Hepatocyte (in vitro differentiated cells): ENCODE data around the gene CCDC192. TPM values are rescaled to one million over a fixed set of nuclear protein-coding genes. Genes with fewer than 3 reads are reported as not detected.

Source experiments
- DNase-seq: peaks from one replicate; pipeline ENCODE4 v3.0.0-alpha.2; 2016; ENCODE audit warnings: low spot score
- H2AFZ ChIP-seq: fragments of 200-600 bp; sonication (generic); 2 replicates; pipeline ENCODE4 v1.6.0; 2016; ENCODE audit warnings: antibody characterized with exemption, mild to moderate bottlenecking
- H3K27ac ChIP-seq: fragments of 200-600 bp; sonication (generic); 2 replicates; pipeline ENCODE4 v1.5.1; 2016; ENCODE audit warnings: mild to moderate bottlenecking
- H3K27me3 ChIP-seq: fragments of 200-600 bp; sonication (generic); 2 replicates; pipeline ENCODE4 v1.6.1; 2016
- H3K36me3 ChIP-seq: fragments of 200-600 bp; sonication (generic); replicated peaks from 2 replicates; pipeline ENCODE4 v1.5.1; 2016; ENCODE audit warnings: low read depth; ENCODE audit not compliant: insufficient read depth
- H3K4me1 ChIP-seq: fragments of 200-600 bp; sonication (generic); 2 replicates; pipeline ENCODE4 v1.5.1; 2016; ENCODE audit warnings: mild to moderate bottlenecking, moderate library complexity; ENCODE audit not compliant: insufficient read depth
- H3K4me2 ChIP-seq: fragments of 200-600 bp; sonication (generic); 2 replicates; pipeline ENCODE4 v1.6.0; 2016
- H3K4me3 ChIP-seq: fragments of 200-600 bp; sonication (generic); 2 replicates; pipeline ENCODE4 v1.5.1; 2016; ENCODE audit warnings: mild to moderate bottlenecking
- H3K79me2 ChIP-seq: fragments of 200-600 bp; sonication (generic); 2 replicates; pipeline ENCODE4 v1.6.0; 2017; ENCODE audit warnings: mild to moderate bottlenecking
- H3K9me2 ChIP-seq: fragments of 200-600 bp; sonication (generic); replicated peaks from 2 replicates; pipeline ENCODE4 v1.6.0; 2017; ENCODE audit warnings: mild to moderate bottlenecking; ENCODE audit not compliant: insufficient read depth
- H3K9me3 ChIP-seq: fragments of 200-600 bp; sonication (generic); 2 replicates; pipeline ENCODE4 v1.5.1; 2016; ENCODE audit warnings: low read depth, mild to moderate bottlenecking
- H4K20me1 ChIP-seq: fragments of 200-600 bp; sonication (generic); 2 replicates; pipeline ENCODE4 v1.6.0; 2016; ENCODE audit warnings: mild to moderate bottlenecking; ENCODE audit not compliant: insufficient read depth, poor library complexity, severe bottlenecking
- EZH2 ChIP-seq: fragments of 200-600 bp; sonication (generic); IDR thresholded peaks from 2 replicates; pipeline ENCODE4 v1.6.1; 2016; ENCODE audit warnings: antibody characterized with exemption, mild to moderate bottlenecking, borderline replicate concordance
- EZH2phosphoT487 ChIP-seq: fragments of 200-600 bp; sonication (generic); IDR thresholded peaks from one replicate; pipeline ENCODE4 v1.6.1; 2018; ENCODE audit warnings: antibody characterized with exemption, mild to moderate bottlenecking, low read depth, moderate library complexity; ENCODE audit not compliant: unreplicated experiment, severe bottlenecking
- WGBS: methylation state at CpG from one replicate; pipeline ENCODE4 v1.1.6; 2016; ENCODE audit warnings: low lambda C conversion rate; ENCODE audit errors: missing lambda C conversion rate; 5-methylcytosine and 5-hydroxymethylcytosine counted together
- polyA plus RNA-seq: library from polyadenylated mRNA; unstranded; fragments of >200 nt; fragmentation: Nextera tagmentation; extraction: Ambion mirVana; gene quantifications from 2 replicates; pipeline ENCODE4 v1.2.1, GENCODE V29; 2016
- total RNA-seq: library from RNA; depleted of rRNA; stranded (reverse); fragments of >200 nt; gene quantifications from 2 replicates; pipeline ENCODE4 v1.2.3, GENCODE V29; 2014
- TF ChIP-seq, protein P1 (sequence below): fragments of 200-600 bp; sonication (generic); IDR thresholded peaks from 2 replicates; pipeline ENCODE4 v1.5.1; 2016; ENCODE audit warnings: antibody characterized with exemption, mild to moderate bottlenecking; ENCODE audit not compliant: poor library complexity

The CCDC192 gene
- total and polyA plus RNA-seq, 2 experiments from 2014 or later, result 0.39 TPM; not detected in 1

DNA sequence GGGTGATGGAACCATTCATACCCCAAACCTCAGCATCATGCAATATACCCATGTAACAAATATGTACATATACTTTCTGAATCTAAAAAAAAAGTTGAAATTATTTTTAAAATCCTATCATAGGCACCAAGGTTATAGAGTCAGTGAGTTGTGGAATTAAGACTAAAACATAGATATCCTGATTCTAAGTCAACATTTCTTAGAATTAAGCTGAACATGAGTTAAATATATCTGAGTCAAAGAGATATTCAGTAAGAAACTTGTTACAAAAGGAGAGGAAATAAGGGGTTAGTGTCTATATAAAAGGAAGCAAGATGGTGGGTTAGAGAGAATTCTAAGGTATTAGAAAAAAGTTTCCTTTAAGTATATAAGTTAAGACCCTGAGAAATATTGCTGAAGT is 89.9 kb downstream of the CCDC192 start:
- Histone ChIP-seq H3K36me3 (no peaks in the 10 kb centered on the region), H3K27me3 (no peaks in the 10 kb centered on the region), H3K27ac (no peak overlapping the region), H3K9me3 (no peaks in the 10 kb centered on the region), H3K79me2 (no peaks in the 10 kb centered on the region), H3K4me3 (no peak overlapping the region), H3K4me2 (no peak overlapping the region), H3K9me2 (no peaks in the 10 kb centered on the region), H3K4me1 (no peaks in the 10 kb centered on the region), H2AFZ (no peak overlapping the region), H4K20me1 (no peaks in the 10 kb centered on the region)
- DNase-seq, result no peak
- TF ChIP-seq EZH2phosphoT487, result no peak
- TF ChIP-seq, protein P1, sequence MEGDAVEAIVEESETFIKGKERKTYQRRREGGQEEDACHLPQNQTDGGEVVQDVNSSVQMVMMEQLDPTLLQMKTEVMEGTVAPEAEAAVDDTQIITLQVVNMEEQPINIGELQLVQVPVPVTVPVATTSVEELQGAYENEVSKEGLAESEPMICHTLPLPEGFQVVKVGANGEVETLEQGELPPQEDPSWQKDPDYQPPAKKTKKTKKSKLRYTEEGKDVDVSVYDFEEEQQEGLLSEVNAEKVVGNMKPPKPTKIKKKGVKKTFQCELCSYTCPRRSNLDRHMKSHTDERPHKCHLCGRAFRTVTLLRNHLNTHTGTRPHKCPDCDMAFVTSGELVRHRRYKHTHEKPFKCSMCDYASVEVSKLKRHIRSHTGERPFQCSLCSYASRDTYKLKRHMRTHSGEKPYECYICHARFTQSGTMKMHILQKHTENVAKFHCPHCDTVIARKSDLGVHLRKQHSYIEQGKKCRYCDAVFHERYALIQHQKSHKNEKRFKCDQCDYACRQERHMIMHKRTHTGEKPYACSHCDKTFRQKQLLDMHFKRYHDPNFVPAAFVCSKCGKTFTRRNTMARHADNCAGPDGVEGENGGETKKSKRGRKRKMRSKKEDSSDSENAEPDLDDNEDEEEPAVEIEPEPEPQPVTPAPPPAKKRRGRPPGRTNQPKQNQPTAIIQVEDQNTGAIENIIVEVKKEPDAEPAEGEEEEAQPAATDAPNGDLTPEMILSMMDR, result no peak
- no peak for TF ChIP-seq EZH2

DNA sequence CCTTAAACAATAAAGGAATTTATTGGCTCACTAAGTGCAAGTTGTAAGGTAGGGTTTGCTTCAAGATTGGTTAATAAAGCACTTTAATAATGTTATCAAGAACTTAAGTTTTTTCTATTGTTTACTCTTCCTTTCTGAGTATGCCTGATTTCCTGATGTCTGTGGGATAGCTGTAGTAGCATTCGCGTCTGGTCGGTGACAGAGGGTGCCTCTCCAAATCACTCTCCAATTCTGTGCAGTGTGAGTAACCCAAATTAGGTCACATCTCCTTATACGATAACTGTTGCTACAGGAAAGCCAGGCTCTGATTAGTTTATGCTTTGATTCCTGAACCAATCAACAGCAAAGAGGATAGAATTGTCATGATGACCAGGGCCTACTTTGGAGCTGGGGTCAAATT is 90.7 kb downstream of the CCDC192 start:
- Histone ChIP-seq H3K9me3 (no peaks in the 10 kb centered on the region), H3K79me2 (no peaks in the 10 kb centered on the region), H3K27me3 (no peaks in the 10 kb centered on the region), H3K4me2 (no peak overlapping the region), H3K4me1 (no peaks in the 10 kb centered on the region), H3K4me3 (no peak overlapping the region), H4K20me1 (no peaks in the 10 kb centered on the region), H2AFZ (no peak overlapping the region), H3K9me2 (no peaks in the 10 kb centered on the region), H3K36me3 (no peaks in the 10 kb centered on the region), H3K27ac (no peak overlapping the region)
- WGBS, result 92% methylated on average over 4 of the region's 4 CpGs
- no peak for DNase-seq
- TF ChIP-seq EZH2phosphoT487 (no peak), EZH2 (no peak)
- TF ChIP-seq, protein P1, result no peak

DNA sequence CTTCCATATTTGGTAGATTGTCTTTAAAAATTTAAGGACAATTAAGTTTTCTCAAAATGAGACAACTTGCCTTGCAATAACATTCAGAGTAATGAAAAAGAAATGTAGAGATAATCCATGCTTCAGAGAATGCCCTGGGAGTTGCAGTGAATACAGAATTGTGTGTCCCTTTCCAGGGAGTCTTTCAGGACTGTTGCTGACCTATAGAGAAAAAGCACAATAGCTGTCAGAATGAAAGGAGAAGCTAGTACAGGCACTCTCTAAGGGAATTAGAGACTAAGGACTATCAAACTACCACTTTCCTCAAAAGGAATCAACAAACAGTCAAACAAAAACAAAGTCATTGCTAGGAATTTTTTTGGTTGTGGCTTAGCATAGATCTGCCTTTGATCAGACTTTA is 93.0 kb downstream of the CCDC192 start:
- Histone ChIP-seq H3K4me2 (no peak overlapping the region), H3K27me3 (no peaks in the 10 kb centered on the region), H3K79me2 (no peaks in the 10 kb centered on the region), H3K9me2 (no peaks in the 10 kb centered on the region), H4K20me1 (no peaks in the 10 kb centered on the region), H2AFZ (no peak overlapping the region), H3K27ac (no peak overlapping the region), H3K4me1 (no peaks in the 10 kb centered on the region), H3K4me3 (no peak overlapping the region), H3K9me3 (no peaks in the 10 kb centered on the region), H3K36me3 (no peaks in the 10 kb centered on the region)
- DNase-seq, result no peak
- no peak for TF ChIP-seq EZH2phosphoT487
- TF ChIP-seq, protein P1, result no peak
- TF ChIP-seq EZH2, result no peak

DNA sequence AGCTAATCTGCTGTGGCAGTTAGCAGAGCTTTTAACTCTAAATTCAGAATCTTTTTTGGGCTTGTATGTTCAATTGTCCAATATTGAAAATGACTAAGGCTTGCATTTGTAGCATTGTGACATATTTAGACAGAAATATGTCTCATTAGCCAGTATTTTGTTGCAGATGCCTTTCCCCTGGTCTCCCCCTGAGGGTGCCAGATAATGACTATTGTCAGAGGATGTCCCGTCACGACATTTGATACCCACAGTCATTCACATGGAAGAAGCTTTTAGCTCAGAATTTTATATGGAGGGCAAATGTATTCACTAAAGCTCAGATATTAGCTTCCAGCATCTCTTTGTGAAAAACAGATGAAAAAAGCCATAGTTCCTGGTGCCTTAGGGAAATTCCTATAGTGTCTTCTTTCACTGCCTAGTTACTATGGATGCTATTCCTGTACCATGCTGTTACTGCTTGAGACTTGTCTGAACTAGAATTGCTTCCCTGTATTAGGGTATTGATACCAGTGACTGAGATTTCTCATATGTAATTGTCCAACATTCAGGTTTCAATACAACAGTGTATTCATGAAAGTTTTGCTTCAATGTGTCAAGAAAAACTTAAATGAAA is 96.2 kb downstream of the CCDC192 start:
- no peak overlapping the region for H3K27ac ChIP-seq
- no peaks in the 10 kb centered on the region for H4K20me1 ChIP-seq
- H3K9me2 ChIP-seq, result no peaks in the 10 kb centered on the region
- H3K79me2 ChIP-seq, result no peaks in the 10 kb centered on the region
- no peak overlapping the region for H3K4me3 ChIP-seq
- no peaks in the 10 kb centered on the region for H3K36me3 ChIP-seq
- no peak for DNase-seq
- H3K27me3 ChIP-seq, result no peaks in the 10 kb centered on the region
- 68% methylated on average over 2 of the region's 2 CpGs for WGBS
- no peak overlapping the region for H3K4me2 ChIP-seq
- no peak overlapping the region for H2AFZ ChIP-seq
- no peaks in the 10 kb centered on the region for H3K4me1 ChIP-seq
- H3K9me3 ChIP-seq, result no peaks in the 10 kb centered on the region
- TF ChIP-seq EZH2phosphoT487, result no peak
- no peak for TF ChIP-seq EZH2
- TF ChIP-seq, protein P1, result no peak
